Activated T-cell treated with anti-CD3 and anti-CD28 coated beads, Interleukin-2, amount 50 U/mL, for 72 hours (primary cell): ENCODE measurements around the gene CERT1. TPM values are rescaled to one million over a fixed set of nuclear protein-coding genes. Genes with fewer than 3 reads are reported as not detected.
A peak's percentile ranks its signal among the peaks of the same experiment; 100 is the strongest.

ENCODE experiments used
- ATAC-seq, 2 donors: fragments of 150-1000 bp; cut with Tn5 transposase; replicated peaks in 1 of 2; 2 replicates each; pipeline ENCODE4 v1.10.0; 2021; ENCODE audit warnings: moderate library complexity in 2 of 2, mild to moderate bottlenecking in 1 of 2
- DNase-seq, 2 donors: peaks; one replicate each; pipeline ENCODE4 v3.0.0; 2021 to 2022; ENCODE audit warnings: mixed read lengths in 1 of 2
- H3K27ac Mint-ChIP-seq: one replicate; pipeline ENCODE4 v1.8.0; 2022; ENCODE audit warnings: mild to moderate bottlenecking, moderate library complexity, mixed read lengths
- H3K27me3 Mint-ChIP-seq: one replicate; pipeline ENCODE4 v1.8.0; 2022; ENCODE audit warnings: low read depth, mixed read lengths
- H3K36me3 Mint-ChIP-seq, 2 donors: one replicate each; pipeline ENCODE4 v1.8.0; 2022; ENCODE audit warnings: mixed read lengths in 2 of 2, mild to moderate bottlenecking in 1 of 2; ENCODE audit not compliant: insufficient read depth in 2 of 2
- H3K4me1 Mint-ChIP-seq: one replicate; pipeline ENCODE4 v1.8.0; 2022; ENCODE audit warnings: low read depth, mixed read lengths
- H3K4me3 Mint-ChIP-seq, 2 donors: one replicate each; pipeline ENCODE4 v1.8.0; 2022; ENCODE audit warnings: mild to moderate bottlenecking in 2 of 2, mixed read lengths in 2 of 2, moderate library complexity in 2 of 2
- H3K9me3 Mint-ChIP-seq, 2 donors: one replicate each; pipeline ENCODE4 v1.8.0; 2022; ENCODE audit warnings: mixed read lengths in 2 of 2
- total RNA-seq, 2 donors: library from RNA; stranded (reverse); gene quantifications; one replicate each; pipeline ENCODE4 v1.2.3, GENCODE V29; 2022

CERT1 gene
- total RNA-seq, 2 donors from 2014 or later = 31.9 to 34.9 TPM

DNA sequence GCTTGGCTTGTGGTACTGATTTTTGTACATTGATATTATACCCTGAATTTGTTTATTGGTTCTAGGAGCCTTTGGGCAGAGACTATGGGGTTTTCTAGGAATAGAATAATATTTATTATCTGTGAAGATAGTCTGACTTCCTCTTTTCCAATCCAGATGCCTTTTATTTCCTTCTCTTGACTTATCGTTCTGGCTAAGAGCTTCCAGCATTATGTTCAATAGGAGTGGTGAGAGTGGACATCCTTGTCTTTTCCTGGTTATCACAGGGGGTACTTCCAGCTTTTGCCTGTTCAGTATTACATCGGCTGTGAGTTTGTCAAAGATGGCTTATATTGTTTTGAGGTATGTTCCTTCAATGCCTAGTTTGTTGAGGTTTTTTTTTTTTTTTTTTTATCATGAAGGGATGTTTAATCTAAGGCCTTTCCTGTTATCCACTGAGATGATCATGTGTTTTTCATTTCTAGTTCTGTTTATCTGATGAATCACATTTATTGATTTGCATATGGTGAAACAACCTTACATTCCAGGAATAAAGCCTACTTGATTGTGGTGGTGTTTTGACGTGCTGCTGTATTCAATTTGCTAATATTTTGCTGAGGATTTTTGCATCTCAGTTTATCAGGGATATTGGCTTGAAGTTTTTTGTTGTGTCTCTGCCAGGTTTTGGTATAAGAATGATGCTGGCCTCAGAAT is 77.5 kb downstream of the CERT1 start:
- Mint-ChIP-seq H3K4me1 (peaks cover 8% of the 10 kb centered on the region), H3K36me3 (no peaks in the 10 kb centered on the region), H3K27me3 (no peaks in the 10 kb centered on the region), H3K27ac (no peak overlapping the region), H3K4me3 (no peak overlapping the region), H3K9me3 (no peaks in the 10 kb centered on the region)
- ATAC-seq = no peak
- no peak for DNase-seq

DNA sequence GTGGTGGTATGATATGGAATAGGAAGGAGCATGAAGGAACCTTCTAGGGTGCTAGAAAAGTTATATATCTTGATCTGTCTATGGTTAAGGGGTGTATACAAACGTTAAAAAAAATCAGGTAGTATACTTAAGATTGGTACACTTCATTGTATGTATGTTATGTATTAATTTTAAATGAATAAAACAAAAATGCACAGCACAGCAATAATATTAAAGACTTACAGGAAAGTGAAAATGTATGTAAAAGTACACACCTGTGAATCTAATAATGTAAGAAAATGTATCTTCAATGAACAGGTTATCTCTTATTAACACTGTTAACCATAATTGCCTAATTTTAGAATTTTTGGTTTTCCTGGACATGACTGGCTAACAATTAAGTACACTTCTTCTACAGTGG is 97.2 kb downstream of the CERT1 start:
- Mint-ChIP-seq H3K4me3 (no peak overlapping the region), H3K36me3 (peaks cover 0 to 5% of the 10 kb centered on the region in 2 donors), H3K27me3 (no peaks in the 10 kb centered on the region), H3K4me1 (no peaks in the 10 kb centered on the region), H3K9me3 (no peaks in the 10 kb centered on the region), H3K27ac (no peak overlapping the region)
- ATAC-seq = no peak
- DNase-seq = no peak

DNA sequence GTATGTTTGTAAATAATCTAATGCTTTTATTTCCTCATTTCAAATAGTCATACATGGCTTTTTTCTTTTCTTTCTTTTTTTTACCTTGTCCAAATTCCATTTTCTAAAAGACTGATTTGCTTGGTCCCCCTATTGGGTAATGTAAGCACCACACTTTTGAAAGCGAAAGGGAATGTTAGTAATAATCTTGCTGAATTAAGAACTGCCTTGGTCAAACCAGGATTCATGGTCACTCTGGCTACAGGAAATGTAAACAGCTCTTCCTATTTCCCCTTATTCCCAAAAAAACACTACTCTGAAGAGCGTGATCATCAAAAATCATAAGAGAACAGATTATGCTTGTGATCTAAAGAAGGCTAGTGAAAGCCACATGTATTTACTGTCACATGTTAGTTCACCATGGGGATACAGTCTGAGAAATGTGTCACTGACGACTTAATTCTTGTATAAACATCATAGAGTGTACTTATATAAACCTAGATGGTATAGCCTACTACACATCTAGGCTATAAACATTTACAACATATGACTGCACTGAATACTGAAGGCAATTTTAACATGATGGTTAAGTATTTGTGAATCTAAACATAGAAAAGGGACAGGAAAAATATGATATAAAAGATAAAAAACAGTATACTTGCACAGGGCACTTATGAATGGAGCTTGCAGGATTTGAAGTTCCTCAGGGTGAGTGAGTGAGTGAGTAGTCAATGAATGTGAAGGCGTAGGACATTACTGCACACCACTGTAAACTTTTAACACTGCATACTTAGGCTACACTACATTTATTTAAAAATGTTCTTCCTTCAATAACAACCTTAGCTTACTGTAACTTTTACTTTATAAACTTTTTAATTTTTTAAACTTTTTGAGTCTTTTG is 99.1 kb downstream of the CERT1 start:
- Mint-ChIP-seq H3K9me3 (no peaks in the 10 kb centered on the region), H3K27me3 (no peaks in the 10 kb centered on the region), H3K4me3 (no peak overlapping the region), H3K4me1 (no peaks in the 10 kb centered on the region), H3K36me3 (peaks cover 0 to 3% of the 10 kb centered on the region in 2 donors), H3K27ac (no peak overlapping the region)
- DNase-seq = no peak
- no peak for ATAC-seq

DNA sequence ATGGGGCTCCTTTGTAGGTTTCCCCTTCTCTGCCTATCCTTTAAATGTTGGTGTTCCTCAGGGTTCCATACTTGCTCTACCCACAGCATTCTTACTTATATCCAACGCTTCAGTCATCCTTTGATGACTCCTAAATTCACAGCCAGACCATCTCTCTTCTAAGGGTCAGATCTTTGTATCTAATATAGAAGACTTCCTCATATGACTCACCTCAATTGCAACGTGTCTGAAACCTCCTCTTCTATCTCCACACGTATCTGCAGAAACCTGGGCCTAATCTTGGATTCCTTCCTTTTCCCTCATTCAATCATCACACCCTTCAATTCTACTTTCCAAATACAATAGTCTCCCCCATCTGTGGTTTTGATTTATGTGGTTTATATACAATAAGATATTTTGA is 106.1 kb downstream of the CERT1 start:
- Mint-ChIP-seq H3K27ac (no peak overlapping the region), H3K9me3 (no peaks in the 10 kb centered on the region), H3K4me3 (no peak overlapping the region), H3K36me3 (peaks cover 0 to 4% of the 10 kb centered on the region in 2 donors), H3K4me1 (peaks cover 12% of the 10 kb centered on the region), H3K27me3 (no peaks in the 10 kb centered on the region)
- DNase-seq (no peak), ATAC-seq (no peak)

- DNase-seq (no peak), ATAC-seq (no peak)
- Mint-ChIP-seq H3K4me1 (no peaks in the 10 kb centered on the region), H3K27me3 (no peaks in the 10 kb centered on the region), H3K36me3 (peaks cover 3 to 7% of the 10 kb centered on the region in 2 donors), H3K9me3 (no peaks in the 10 kb centered on the region), H3K4me3 (no peak overlapping the region), H3K27ac (no peak overlapping the region)
Observed at GRCh38 chr5:75395277-75395676, 116.2 kb downstream of the CERT1 start.

DNA sequence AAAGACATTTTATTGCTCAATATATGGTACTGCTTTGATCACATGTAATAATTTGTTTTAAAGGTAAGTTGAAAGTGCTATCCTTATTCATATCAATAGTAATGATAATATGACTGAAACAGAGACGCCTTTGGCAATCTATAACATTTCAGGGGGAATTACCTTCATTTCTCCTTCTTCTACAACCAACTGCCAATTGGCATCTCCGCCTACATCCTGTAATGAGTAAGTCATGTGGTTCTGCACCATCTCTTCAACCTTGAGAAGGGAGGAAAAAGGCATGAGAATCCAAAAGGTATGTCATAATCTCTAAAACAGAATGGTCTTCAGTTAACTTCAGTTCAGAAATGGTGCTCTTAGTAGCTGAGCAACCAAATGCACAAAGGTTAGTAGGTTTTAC is 122.0 kb downstream of the CERT1 start:
- H3K27me3 Mint-ChIP-seq = no peaks in the 10 kb centered on the region
- peaks cover 14% of the 10 kb centered on the region for H3K4me1 Mint-ChIP-seq
- H3K9me3 Mint-ChIP-seq = peaks cover 0 to 2% of the 10 kb centered on the region in 2 donors
- peak overlapping the region; percentile 10 for H3K27ac Mint-ChIP-seq
- ATAC-seq = peak; percentile 87 to 96
- H3K36me3 Mint-ChIP-seq = peaks cover 4 to 7% of the 10 kb centered on the region in 2 donors
- DNase-seq = peak; percentile 15 to 26
- H3K4me3 Mint-ChIP-seq = peak overlapping the region in 1 of 2 donors; percentile 29

DNA sequence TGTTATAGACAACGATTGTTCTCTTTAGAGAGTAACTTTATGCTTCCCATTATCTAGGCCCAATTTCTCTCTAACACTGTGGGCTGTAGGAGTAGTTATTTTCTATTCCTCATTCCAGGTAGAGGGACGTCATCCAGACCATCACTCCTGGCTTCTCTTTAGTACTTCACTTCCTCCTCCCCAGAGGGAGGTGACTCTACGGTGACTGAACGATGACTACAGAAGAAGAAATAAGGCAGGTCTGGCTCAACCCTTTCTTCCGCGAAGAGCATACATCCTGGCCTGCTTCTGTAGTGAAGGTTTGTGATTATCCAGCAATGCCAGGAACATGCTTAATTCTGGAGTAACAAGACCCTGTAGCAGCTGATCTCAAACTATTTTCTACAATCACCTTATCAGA is 123.6 kb downstream of the CERT1 start:
- H3K4me1 Mint-ChIP-seq = peaks cover 14% of the 10 kb centered on the region
- no peak for ATAC-seq

DNA sequence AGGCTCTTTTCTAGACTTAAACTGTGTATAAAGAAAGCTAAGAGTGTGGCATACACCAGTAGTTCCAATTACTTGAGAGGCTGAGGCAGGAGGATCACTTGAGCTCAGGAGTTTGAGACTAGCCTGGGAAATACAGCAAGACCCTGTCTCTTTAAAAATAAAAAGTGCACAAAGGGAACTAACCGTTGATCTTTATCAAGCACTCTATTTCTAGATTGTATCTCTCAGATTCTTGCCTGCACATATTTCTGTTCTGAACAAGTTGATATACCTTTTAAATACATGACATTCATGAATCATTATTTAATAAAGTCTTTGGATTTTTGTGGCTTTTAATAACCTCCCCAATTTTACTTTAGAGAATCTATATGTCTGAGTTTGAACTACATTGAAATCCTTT is 127.2 kb downstream of the CERT1 start:
- ATAC-seq = no peak
- peaks cover 0 to 17% of the 10 kb centered on the region in 2 donors for H3K36me3 Mint-ChIP-seq
- no peaks in the 10 kb centered on the region for H3K9me3 Mint-ChIP-seq
- no peak overlapping the region for H3K27ac Mint-ChIP-seq
- no peaks in the 10 kb centered on the region for H3K27me3 Mint-ChIP-seq
- no peak overlapping the region for H3K4me3 Mint-ChIP-seq
- H3K4me1 Mint-ChIP-seq = peaks cover 6% of the 10 kb centered on the region
- DNase-seq = no peak

More for the DNA sequence above, 123.6 kb downstream of the CERT1 start:
- DNase-seq = no peak
- Mint-ChIP-seq H3K27me3 (no peaks in the 10 kb centered on the region), H3K27ac (no peak overlapping the region), H3K4me3 (no peak overlapping the region), H3K9me3 (peaks cover 0 to 2% of the 10 kb centered on the region in 2 donors), H3K36me3 (peaks cover 4 to 9% of the 10 kb centered on the region in 2 donors)

GRCh38 chr5:75381456-75381855 is 130.0 kb downstream of the CERT1 start:
- no peak overlapping the region for H3K27ac Mint-ChIP-seq
- H3K4me1 Mint-ChIP-seq = no peaks in the 10 kb centered on the region
- DNase-seq (no peak), ATAC-seq (no peak)
- peaks cover 0 to 16% of the 10 kb centered on the region in 2 donors for H3K36me3 Mint-ChIP-seq
- no peaks in the 10 kb centered on the region for H3K9me3 Mint-ChIP-seq
- H3K4me3 Mint-ChIP-seq = no peak overlapping the region
- H3K27me3 Mint-ChIP-seq = no peaks in the 10 kb centered on the region

DNA sequence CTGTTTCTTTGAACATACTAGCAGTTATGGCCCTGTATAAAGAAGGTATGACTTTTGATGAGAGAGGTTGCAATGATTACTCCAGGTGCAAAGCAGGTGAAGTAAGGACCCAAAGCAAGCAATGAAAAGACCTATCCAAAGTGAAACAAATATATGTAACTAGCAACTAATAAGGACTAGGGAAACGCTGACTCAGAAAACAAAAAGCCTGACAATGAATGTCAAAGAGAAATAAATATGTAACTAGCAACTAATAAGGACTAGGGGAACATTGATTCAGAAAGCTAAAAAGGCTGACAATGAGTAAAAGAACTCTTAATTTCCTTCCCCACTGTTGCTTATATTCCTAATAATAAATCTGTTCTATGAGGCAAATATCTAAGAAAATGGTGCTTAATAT is 131.3 kb downstream of the CERT1 start:
- H3K27ac Mint-ChIP-seq = no peak overlapping the region
- no peak overlapping the region for H3K4me3 Mint-ChIP-seq
- no peaks in the 10 kb centered on the region for H3K27me3 Mint-ChIP-seq
- H3K4me1 Mint-ChIP-seq = no peaks in the 10 kb centered on the region
- peaks cover 0 to 16% of the 10 kb centered on the region in 2 donors for H3K36me3 Mint-ChIP-seq
- no peaks in the 10 kb centered on the region for H3K9me3 Mint-ChIP-seq
- DNase-seq = no peak
- ATAC-seq = no peak

- Mint-ChIP-seq H3K27me3 (no peaks in the 10 kb centered on the region), H3K4me1 (no peaks in the 10 kb centered on the region), H3K36me3 (peaks cover 0 to 3% of the 10 kb centered on the region in 2 donors), H3K9me3 (no peaks in the 10 kb centered on the region), H3K27ac (no peak overlapping the region), H3K4me3 (no peak overlapping the region)
- ATAC-seq = no peak
- DNase-seq = no peak
Observed at GRCh38 chr5:75375414-75375813, 136.0 kb downstream of the CERT1 start.

DNA sequence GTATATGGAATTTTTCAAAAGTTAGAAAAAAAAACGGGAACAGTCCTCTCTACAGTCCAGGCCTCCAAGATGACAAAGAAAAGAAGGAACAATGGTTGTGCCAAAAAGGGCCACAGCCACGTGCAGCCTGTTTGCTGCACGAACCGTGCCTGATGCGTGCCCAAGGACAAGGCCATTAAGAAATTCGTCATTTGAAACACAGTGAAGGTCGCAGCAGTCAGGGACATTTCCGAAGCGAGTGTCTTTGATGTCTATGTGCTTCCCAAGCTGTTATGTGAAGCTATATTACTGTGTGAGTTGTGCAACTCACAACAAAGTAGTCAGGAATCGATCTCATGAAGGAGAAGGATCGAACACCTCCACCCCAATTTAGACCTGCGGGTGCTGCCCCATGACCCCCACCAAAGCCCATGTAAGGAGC is 137.0 kb downstream of the CERT1 start:
- H3K4me1 Mint-ChIP-seq = no peaks in the 10 kb centered on the region
- H3K36me3 Mint-ChIP-seq = peaks cover 0 to 3% of the 10 kb centered on the region in 2 donors
- DNase-seq (no peak), ATAC-seq (no peak)
- H3K27me3 Mint-ChIP-seq = no peaks in the 10 kb centered on the region
- no peaks in the 10 kb centered on the region for H3K9me3 Mint-ChIP-seq
- no peak overlapping the region for H3K27ac Mint-ChIP-seq
- no peak overlapping the region for H3K4me3 Mint-ChIP-seq

- Mint-ChIP-seq H3K4me1 (no peaks in the 10 kb centered on the region), H3K9me3 (no peaks in the 10 kb centered on the region), H3K36me3 (peaks cover 0 to 3% of the 10 kb centered on the region in 2 donors), H3K27me3 (no peaks in the 10 kb centered on the region), H3K4me3 (no peak overlapping the region), H3K27ac (no peak overlapping the region)
- DNase-seq = no peak
- no peak for ATAC-seq
Observed at GRCh38 chr5:75373862-75374261, 137.6 kb downstream of the CERT1 start.
